ENCODE results near the gene SENP8.
A peak's percentile ranks its signal among the peaks of the same experiment; 100 is the strongest.

SENP8 gene

GRCh38 chr15:72116731-72117485 is 1.3 kb upstream of the SENP8 start:
- peak; percentile 29 for DNase-seq

- peak; percentile 87 for DNase-seq
Observed at GRCh38 chr15:72117486-72118016, 652 bp upstream of the SENP8 start.

- no peak for DNase-seq
Observed at GRCh38 chr15:72124218-72124617, 6.0 kb downstream of the SENP8 start.

GRCh38 chr15:72127724-72128322 is 9.6 kb downstream of the SENP8 start:
- no peak for DNase-seq

- DNase-seq = no peak
Observed at GRCh38 chr15:72128359-72128758, 10.2 kb downstream of the SENP8 start.

GRCh38 chr15:72130272-72130671 is 12.1 kb downstream of the SENP8 start:
- no peak for DNase-seq

GRCh38 chr15:72131922-72132321 is 13.7 kb downstream of the SENP8 start:
- DNase-seq = no peak

GRCh38 chr15:72133211-72133610 is 15.0 kb downstream of the SENP8 start:
- no peak for DNase-seq

DNA sequence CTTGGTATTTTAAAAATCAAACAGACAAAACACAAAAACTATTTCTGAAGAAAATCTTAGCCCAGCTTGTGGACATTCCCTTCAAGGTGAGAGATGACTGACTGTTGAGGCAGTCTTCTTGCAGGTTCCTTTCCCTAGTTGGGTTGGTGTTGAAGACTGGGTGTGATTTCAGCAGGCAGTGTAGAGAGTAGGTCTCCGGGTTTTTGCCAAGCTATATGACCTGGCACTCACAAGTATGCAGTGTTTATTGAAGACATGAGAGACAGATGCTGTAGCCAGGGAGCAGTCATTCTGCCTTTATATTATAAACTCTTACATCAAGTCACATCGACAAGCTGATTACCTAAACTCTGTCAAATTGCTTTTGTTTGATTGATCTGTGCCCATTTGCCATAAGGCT is 17.5 kb downstream of the SENP8 start:
- no peak for DNase-seq

DNA sequence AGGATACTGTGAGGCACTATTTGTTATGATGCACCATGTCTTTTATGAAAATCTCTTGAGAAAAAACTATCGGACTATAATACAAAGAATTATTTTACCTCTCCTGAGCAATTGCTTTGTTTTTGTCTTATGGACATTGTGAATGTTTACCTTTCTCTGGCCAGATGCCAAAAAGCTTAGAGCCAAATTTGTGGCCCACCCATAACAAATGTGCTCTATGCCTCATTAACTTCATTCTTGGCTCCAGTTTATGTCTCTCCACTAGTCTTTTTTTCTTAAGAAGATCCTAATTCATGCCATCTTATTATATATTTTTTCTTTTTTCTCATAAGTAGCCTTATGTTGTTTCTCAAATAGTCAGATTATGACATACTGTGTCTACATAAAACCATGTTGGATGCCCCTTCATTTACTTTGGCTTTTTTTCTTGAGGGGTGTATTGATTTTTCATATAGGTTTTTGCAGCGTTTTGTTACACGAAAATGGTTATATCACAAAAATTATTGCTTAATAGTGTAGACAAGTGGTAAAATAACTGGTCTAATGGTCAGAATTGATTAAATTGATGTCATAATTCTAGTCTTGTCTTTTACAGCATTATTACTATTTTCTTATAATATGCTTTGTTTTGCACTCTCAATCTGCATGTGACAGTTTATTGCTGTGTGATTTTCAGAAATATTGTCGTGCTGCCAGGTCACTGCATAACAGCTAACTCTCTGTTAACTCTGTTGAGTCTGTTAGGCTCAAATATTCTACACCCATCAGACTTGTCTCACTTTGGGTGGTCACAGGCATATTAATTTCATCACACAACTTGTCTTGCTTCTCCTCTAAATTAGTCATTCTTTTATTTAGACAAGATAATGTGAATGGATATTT is 18.2 kb downstream of the SENP8 start:
- DNase-seq = no peak

DNA sequence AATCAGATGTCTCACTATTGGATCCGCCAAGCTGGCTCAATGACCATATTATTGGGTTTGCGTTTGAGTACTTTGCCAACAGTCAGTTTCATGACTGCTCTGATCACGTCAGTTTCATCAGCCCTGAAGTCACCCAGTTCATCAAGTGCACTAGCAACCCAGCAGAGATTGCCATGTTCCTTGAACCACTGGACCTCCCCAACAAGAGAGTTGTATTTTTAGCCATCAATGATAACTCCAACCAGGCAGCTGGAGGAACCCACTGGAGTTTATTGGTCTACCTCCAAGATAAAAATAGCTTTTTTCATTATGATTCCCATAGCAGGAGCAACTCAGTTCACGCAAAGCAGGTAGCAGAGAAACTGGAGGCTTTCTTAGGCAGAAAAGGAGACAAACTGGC is 21.5 kb downstream of the SENP8 start:
- DNase-seq = no peak

- DNase-seq = no peak
Observed at GRCh38 chr15:72140088-72140487, 21.9 kb downstream of the SENP8 start.

GRCh38 chr15:72141171-72142084 is 23.2 kb downstream of the SENP8 start:
- no peak for DNase-seq

- DNase-seq = no peak
Observed at GRCh38 chr15:72146221-72146620, 28.0 kb downstream of the SENP8 start.

- no peak for DNase-seq
Observed at GRCh38 chr15:72146934-72147333, 28.7 kb downstream of the SENP8 start.

GRCh38 chr15:72147418-72147817 is 29.2 kb downstream of the SENP8 start:
- DNase-seq = no peak

GRCh38 chr15:72153269-72154000 is 35.2 kb downstream of the SENP8 start:
- DNase-seq = no peak

GRCh38 chr15:72154316-72154715 is 36.1 kb downstream of the SENP8 start:
- no peak for DNase-seq

GRCh38 chr15:72155003-72155621 is 36.9 kb downstream of the SENP8 start:
- peak; percentile 82 for DNase-seq

DNA sequence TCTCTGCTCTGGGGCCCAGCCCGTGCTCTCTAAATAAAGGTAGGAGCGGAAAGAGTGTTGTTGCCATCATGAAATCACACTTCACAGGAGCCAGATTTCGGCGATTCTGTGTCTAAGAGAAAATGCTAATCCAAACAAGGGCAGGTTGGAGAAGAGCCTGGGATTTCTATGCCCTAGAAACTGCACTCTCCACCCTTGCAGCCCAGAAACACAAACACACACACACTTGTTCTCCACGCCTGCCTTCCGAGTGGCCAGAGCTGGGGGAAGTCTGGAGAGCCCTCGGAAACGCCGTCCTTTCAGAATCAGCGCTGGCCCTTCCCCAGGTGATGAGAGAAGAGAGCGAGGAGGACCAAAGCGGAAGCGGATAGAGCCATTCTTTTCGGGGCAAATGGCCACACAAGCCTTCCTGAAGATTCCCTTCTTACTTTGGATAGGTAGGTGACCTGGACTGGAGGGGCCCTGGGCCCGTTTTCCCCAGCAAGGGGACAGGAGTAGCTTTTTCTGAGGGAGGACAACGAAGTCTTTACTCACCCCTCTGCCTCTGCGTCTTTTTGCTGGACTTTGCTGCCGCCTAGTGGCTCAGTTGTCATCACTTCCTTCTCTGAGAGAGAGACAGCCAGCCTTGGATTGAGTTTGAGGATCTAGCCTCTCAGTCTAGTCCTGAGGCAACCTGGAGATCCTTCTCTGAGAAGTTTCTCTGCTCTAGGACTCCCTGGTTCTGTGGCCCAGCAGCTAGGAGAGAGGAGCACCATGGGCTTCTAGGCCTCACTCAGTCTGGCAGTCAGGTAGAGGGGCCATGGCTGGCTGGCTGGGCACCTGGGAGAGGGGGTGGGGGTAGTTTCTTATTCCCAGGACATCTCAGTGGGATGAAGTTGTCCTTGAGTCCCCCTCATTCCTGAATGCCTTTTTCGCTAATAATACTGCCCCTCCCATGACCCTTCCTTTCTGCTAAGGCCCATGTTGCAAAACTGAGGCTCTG is 37.7 kb downstream of the SENP8 start:
- peak; percentile 92 for DNase-seq
